ENCODE measurements around the gene COQ10A.
"Not testable (repeated sequence)": the region's sequence is repeated elsewhere in the genome, so short reads cannot be mapped to it uniquely, and the experiment has no call there.

COQ10A gene

DNA sequence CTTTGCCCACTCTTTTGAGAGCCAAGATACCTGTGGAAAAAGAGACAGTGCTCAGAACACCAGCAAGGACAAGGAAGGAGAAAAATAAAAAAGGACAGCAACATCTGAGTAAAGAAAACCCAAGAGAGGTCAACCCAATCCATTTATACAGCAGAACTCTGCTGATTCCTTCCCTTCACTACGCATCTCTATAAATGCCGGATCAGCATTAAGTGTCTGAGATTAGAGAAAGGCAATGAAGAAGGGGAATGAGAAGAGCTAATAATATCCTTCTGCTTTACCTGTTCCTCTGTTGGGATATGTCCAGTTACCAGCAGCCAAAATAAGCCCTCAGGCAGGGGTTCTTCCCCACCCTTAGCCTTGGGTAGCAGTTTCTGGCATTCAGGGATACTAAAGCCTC lies 15.8 kb downstream of the COQ10A start:
- no peak for DNase-seq

DNA sequence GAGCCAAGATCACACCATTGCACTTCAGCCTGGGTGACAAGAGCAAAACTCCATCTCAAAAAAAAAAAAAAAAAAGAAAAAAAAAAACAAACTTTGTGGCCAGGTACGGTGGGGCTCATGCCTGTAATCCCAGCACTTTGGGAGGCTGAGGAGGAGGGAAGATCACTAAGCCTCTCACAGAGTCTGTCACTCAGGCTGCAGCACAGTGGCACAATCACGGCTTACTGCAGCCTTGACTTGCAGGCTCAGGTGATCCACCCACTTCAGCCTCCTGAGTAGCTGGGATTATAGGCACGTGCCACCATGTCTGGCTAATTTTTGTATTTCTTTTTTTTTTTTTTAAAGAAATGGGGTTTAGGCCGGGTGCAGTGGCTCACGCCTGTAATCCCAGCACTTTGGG lies 17.5 kb downstream of the COQ10A start:
- not testable (repeated sequence) for DNase-seq

GRCh38 chr12:56286044-56286830 lies 19.5 kb downstream of the COQ10A start:
- DNase-seq = no peak

- DNase-seq = no peak
Measured at GRCh38 chr12:56288705-56289387, 22.1 kb downstream of the COQ10A start.

DNA sequence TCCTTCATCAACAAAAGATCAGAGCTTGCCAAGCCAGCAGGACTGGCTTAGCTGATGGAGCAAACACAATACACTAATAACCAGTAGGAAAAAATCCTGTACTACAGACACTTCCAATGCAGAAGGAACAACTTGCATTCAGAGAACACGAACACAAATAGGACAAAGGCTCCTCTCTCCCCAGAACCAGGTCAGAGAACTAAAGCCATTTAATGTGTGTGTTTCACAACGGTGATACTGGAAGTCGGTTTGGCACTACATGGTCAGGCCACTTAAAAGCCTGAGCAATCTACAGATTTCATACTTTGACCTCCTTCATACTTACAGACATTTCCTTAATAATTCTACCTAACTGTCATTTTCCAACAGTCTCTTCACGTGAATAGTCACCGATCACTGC lies 27.1 kb downstream of the COQ10A start:
- no peak for DNase-seq

DNA sequence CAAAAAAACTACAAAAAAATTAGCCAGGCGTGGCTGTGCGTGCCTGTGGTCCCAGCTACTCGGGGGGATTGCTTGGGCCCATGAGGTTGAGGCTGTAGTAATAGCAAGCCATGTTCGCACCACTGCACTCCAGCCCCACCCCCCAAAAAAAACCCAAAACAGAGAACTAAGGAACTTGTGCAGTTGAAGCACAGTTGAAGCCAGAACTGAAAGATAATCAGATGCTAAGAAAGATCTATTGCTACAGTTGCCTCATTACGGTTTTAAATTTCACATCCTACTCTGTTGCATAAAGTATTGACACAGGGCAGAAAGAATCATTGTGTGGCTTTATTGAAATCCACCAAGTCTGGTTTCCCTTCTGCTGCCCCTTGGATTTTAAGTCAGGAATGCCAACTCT lies 29.6 kb downstream of the COQ10A start:
- DNase-seq = no peak

DNA sequence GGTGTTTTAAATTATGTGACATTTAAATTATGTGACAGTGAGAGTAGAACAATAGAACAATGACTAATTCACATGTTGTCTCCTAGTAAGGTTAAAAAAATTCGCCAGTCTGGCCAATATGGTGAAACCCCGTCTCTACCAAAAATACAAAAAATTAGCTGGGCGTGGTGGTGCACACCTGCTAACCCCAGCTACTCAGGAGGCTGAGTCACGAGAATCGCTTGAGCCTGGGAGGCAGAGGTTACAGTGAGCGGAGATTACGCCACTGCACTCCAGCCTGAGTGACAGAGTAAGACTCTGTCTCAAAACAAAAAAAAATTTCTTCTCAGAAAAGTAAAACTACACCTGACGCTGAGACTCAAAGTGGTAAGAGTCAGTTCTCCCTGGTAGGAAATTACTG lies 30.7 kb downstream of the COQ10A start:
- DNase-seq = no peak

DNA sequence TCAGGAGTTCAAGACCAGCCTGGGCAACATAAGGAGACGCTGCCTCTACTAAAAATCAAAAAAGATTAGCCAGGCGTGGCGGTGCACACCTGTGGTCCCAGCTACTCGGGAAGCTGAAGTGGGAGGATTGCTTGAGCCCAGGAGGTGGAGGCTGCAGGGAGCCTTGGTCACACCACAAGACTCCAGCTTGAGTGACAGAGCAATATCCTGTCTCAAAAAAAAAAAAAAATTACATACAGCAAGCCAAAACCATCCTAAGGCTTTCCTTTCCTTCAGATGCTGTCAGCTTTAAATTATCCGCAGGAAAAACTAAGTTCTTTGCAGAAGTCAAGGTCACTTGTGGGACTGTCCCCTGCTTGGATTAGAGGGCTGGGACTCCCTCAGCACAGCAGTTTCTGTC lies 32.1 kb downstream of the COQ10A start:
- DNase-seq = no peak

DNA sequence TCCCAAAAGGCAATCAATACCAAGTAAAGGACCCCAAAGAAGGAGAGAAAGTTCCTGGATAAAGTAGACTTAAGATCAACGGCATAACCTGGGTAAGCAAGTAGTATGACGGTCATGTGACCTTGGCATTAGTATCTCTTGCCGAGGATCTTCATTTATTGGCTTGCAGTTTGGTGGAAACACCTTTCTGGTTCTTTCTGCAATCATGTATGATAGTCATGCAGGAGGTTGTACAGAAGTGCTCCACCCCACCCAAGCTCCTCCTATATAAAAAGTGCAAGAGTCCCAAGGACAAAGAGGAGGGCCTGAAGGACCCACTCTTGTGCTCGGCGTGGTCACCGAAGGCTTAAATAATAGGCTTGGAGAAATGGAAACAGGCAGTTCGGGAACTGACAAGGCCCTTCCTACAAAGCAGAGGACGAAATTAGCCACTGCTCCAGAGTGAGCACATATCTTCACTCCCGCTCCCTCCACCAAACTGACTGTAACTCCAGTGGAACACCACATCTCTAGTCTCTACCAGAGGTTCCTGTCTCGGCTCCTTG lies 32.6 kb downstream of the COQ10A start:
- no peak for DNase-seq

DNA sequence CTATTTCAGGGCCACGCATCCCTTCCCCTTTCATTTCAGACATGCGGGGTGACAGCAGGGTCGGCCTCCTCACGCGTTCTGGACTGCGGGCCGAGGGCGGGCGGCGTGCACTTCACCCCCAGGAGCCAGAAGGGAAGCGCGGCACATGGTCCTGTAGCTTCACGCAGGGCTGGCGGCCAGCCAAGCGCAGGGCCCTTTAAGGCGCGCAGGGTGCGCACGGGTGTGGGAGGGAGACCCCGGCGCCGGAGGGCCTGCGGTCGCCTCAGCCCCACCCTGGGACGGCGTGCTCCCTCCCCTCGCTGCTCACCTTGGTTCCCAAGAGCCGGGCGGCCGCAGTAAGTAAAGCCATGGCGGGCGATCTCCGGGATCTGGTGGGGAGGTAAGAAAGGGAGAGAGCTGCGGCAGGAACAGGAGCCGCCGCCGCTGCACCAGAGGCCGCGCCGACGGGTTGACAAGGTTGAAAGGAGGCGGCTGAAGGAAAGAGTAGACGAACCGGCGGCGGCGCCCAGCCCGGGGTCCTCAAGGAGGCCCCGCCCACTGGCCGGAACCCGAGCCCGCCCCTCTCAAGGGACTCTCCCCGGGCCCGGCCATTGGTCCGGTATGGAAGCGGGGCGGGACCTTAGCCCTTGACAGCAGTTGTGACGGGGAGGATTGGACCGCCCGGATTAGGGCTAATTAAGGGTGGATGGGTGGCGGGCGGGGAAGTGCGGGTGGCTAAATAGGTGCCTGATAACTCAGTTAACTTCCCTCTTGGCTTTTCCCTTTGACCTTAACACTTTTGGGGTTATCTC lies 33.3 kb downstream of the COQ10A start, which contains the start of gene CS:
Gene CS (minus strand): TSS at position 478 of the 791 bp plus-strand sequence. CDS start 129 bp downstream, at position 349.
- DNase-seq = peak; percentile 95

GRCh38 chr12:56300644-56301464 lies 34.1 kb downstream of the COQ10A start:
- no peak for DNase-seq

DNA sequence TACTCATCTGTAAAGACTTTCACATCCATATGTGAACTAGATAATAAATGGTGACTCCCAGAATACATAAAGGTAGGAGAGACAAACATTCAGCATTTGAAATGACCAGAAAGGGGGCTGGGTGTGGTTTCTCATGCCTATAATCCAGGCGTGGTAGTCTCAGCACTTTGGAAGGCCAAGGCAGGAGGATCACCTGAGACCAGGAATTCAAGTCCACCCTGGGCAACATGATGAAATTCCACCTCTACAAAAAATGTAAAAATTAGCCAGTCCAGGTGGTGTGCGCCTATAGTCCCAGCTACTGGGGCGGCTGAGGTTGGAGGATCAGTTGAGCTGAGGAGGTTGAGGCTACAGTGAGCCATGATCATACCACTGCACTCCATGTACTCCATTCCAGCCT lies 37.5 kb downstream of the COQ10A start:
- no peak for DNase-seq

DNA sequence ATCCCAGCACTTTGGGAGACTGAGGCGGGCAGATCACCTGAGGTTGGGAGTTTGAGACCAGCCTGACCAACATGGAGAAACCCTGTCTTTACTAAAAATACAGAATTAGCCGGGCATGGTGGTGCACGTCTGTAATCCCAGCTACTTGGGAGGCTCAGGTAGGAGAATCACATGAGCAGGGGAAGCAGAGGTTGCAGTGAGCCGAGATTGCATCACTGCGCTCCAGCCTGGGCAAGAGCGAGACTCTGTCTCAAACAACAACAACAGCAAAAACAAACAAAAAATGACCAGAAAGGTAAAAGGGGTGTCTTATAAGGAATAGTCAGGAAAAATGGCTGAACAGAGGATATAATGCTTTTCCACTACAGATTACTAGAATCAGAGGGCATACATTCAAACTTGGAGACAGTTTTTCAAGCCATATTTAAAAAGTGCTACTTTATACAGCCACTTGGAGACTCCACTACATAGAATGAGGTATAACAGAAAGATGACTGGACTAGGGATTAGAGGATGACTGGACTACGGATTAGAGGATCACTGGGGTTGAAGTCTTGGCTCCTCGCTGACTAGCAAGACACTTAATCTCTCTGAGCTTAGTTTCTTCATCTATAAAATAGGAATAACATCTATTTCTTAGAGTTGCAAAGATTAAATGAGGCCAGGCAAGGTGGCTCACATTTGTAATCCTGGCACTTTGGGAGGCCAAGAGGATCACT lies 38.3 kb downstream of the COQ10A start:
- no peak for DNase-seq

DNA sequence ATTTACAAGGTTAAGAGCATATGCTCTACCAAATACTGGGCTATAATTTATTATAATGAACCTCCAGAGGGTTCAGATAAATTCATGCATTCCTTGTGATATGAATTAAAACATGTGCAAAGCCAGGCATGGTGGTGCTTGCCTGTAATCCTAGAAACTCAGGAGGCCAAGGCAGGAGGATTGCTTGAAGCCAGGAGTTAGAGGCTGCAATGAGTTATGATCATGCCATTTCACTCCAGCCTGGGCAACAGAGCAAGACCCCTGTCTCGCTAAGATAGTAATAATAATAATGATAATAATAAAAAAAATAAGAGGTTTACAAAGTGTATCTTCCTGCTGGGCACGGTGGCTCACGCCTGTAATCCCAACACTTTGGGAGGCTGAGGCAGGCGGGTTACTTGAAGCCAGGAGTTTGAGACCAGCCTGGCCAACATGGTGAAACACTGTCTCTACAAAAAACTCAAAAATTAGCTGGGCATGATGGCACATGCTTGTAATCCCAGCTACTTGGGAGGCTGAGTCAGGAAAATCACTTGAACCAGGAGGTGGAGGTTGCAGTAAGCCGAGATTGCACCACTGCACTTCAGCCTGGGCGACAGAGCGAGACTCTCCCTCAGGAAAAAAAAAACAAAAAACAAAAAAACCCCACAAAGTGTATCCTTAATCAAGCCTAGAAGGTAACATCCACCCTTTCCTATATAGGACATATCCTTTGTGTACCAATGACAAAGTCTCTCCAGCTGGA lies 40.7 kb downstream of the COQ10A start:
- no peak for DNase-seq

GRCh38 chr12:56308714-56309113 lies 42.0 kb downstream of the COQ10A start:
- DNase-seq = no peak

DNA sequence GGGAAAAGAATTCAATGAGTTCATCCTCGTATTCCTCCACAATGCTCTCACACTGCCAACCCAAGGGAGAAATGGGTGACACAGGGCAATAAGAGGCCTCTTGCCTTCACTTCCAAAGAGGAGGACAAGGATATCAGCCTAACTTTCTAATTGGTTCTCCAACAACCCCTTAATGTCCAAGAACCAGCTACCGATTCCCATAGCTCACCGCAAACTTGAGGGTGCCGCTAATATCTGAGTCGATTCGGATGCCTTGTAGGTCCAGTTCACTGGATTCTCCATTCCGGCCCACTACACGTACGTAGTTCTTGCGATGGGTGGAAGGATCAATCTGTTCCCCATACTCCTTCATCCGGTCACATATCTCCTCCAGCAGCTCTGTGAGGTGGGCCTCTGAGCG lies 44.3 kb downstream of the COQ10A start:
- no peak for DNase-seq

GRCh38 chr12:56315249-56315621 lies 48.5 kb downstream of the COQ10A start:
- DNase-seq = no peak

GRCh38 chr12:56315622-56316473 lies 49.1 kb downstream of the COQ10A start, which contains the start of gene CNPY2:
Gene CNPY2 (minus strand): TSS chr12:56315988. CDS start chr12:56315217, 771 bp downstream.
- DNase-seq = peak; percentile 97

DNA sequence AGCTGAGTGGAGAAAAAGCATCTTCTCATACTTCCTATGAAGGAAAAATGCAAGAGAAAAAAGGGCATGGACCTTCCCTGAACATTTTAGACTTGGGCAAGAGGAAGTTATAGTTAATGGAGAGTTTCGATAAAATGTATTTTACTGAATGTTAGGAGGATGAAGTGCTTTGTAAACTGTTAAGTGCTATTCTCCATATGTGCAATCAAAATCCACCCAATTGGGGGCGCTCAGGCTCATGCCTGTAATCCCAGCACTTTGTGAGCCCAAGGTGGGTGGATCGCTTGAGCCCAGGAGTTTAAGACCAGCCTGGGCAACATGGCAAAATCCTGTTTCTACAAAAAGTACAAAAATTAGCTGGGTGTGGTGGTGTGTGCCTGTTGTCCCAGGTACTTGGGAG lies 50.9 kb downstream of the COQ10A start:
- DNase-seq = no peak

All from NCI-H1092 treated with DMSO at 0.1 percent for 48 hours (cell line).